GM10266 (cell line): ENCODE data around the gene LAMTOR4.

Experiments
- DNase-seq: peaks from one replicate; pipeline ENCODE4 v3.0.0; 2012; ENCODE audit errors: extremely low spot score
- TF ChIP-seq, protein P1 (sequence below): IDR thresholded peaks from 2 replicates; pipeline ENCODE4 v1.5.1; 2012; ENCODE audit warnings: mild to moderate bottlenecking, low read depth; ENCODE audit not compliant: control insufficient read depth, insufficient read depth; ENCODE audit errors: missing control alignments

The LAMTOR4 gene

DNA sequence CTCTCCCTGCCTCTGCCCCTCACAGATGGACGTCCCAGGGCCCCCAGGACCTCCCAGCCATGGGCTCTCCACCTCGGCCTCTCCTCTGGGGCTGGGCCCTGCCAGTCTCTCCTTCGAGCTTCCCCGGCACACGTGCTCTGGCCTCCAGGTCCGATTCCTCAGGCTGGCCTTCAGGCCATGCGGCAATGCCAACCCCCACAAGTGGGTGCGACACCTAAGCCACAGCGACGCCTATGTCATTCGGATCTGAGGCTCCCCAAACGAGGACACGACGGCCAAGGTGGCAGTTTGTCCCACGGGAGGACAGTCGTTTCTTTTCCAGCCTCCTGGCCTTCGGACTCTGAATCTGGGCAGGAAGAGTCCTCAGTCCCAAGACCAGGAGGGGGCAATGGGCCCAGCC, 42.1 kb upstream of the LAMTOR4 start:
- no peak for DNase-seq
- TF ChIP-seq, protein P1, sequence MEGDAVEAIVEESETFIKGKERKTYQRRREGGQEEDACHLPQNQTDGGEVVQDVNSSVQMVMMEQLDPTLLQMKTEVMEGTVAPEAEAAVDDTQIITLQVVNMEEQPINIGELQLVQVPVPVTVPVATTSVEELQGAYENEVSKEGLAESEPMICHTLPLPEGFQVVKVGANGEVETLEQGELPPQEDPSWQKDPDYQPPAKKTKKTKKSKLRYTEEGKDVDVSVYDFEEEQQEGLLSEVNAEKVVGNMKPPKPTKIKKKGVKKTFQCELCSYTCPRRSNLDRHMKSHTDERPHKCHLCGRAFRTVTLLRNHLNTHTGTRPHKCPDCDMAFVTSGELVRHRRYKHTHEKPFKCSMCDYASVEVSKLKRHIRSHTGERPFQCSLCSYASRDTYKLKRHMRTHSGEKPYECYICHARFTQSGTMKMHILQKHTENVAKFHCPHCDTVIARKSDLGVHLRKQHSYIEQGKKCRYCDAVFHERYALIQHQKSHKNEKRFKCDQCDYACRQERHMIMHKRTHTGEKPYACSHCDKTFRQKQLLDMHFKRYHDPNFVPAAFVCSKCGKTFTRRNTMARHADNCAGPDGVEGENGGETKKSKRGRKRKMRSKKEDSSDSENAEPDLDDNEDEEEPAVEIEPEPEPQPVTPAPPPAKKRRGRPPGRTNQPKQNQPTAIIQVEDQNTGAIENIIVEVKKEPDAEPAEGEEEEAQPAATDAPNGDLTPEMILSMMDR, result no peak

DNA sequence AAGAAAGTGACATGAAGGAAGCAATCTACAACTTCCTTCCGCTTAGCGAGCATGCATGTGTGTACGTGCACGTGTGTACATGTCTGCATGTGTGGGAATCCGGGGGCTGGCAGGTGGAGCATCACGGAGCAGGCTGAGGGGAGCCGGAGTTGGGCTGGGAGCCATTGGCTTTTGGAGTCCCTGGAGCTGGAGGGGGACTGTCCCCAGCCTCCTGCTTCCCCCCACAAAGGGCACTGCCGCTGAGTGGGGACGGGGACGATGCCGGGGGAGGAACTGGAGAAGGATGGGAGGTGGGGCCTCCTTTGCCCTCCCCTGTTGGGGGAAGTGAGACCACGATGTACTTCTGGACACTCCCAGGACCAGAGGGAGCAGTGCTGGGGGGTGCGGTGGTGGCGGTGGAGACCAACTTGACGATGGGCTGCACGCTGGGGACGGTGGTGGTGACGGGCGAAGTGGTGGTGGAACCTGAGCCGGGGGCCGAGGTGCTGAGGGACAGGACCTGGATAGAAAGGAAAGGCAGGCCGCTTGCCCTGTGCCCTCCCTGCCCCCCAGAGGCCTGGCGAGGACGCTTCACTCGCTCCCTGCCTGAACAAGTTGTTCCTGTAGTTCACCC, 41.5 kb upstream of the LAMTOR4 start:
- DNase-seq, result no peak
- TF ChIP-seq, protein P1, result no peak

DNA sequence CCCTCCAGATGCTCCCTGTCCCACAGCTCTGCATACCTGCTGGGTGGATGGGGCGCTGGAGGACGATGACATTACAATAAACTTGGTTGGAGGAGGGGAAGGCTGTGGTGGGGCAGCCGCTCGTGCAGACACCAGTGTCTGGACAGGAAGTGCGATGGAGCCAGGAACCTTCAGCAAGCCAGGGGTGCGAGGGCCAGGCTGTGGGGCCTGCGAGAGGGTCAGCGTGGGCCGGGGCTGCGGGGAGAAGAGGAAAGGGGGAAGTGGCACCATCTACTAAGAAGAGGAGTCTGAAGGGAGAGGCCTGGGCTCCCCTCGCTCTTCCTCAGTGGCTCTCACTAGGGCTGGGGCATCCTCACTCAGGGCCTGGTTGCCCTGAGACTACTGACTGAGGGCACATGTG, 40.8 kb upstream of the LAMTOR4 start:
- TF ChIP-seq, protein P1, result no peak
- DNase-seq, result no peak

DNA sequence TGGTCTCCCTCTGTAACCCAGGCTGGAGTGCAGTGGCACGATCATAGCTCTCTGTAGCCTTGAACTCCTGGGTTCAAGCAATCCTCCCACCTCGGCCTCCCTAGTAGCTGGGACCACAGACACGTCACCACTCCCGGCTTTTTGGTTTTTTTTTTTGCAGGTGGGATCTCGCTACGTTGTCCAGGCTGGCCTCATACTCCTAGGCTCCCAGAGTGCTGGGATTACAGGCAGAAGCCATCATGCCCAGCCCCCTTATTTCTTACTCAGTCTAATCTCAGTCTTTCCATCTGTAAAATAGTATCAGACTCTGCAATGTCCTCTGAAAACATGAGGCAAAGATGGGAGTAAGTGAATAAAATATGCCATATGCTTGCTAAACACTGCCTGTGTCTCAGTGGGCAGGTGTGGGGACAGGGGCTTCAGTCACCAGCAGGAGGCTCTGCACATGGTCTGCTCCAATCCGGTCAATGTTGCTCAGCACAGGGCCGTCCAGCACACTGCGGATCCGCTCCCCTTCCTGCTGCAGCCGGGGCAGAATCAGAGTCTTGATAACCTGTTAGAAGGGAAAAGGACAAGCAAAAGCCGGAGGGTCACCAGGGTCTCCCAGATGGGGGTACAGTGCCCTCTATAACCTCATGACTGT, 39.1 kb upstream of the LAMTOR4 start:
- TF ChIP-seq, protein P1, result no peak

DNA sequence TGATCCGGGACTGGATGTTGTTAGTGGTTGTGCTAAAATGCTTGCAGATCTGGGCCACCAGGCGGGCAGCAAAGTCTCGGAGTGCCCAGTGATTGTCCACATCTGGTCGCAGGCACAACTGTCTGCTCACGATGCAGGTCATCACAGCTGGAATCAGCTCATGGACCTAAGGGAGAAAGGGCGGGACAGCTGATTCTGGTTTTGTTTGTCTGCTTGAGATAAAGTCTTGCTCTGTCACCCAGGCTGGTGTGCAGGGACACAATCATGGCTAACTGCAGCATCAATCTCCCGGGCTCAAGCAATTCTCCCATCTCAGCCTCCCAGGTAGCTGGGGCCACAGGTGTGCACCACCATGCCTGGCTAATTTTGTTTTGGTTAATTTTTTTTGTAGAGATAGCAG, 37.6 kb upstream of the LAMTOR4 start:
- no peak for DNase-seq
- TF ChIP-seq, protein P1, result no peak

More for the DNA sequence above, 39.1 kb upstream of the LAMTOR4 start:
- DNase-seq, result no peak

DNA sequence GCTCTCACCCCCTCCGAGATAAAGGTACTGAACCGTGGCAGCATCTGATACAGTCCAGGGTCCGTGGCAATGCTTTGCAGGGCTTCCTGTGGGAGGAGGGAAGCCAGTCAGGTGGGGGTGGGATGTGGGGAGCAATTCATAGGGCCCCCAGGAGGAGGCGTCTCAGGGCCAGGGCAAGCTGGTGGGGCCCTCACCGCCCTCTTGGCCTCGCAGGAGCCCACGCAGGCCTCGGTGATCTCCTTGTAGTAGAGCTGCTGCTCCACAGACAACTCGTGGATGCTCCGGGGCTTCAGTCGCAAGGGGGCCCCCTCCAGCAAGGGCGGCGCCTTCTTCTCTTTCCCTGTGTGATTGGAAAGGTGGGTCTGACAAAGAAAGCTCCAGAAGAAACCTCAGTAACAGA, 36.8 kb upstream of the LAMTOR4 start:
- DNase-seq, result no peak
- TF ChIP-seq, protein P1, result no peak

DNA sequence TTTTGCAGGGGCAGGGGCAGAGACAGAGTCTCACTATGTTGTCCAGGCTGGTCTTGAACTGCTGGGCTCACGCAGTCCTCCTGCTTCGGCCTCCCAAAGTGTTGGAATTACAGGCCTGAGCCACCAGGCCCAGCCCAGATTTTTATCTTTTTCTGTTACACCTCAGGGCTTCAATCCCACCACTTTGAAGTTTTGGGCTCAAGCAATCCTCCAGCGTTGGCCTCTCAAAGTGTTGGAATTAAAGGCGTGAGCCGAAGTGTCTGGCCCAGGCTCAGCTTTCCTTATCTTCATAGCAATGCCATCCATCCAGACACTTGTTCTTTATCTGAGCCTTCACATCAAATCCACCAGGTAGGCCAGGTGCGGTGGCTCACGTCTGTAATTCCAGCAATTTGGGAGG, 33.7 kb upstream of the LAMTOR4 start:
- TF ChIP-seq, protein P1, result no peak
- no peak for DNase-seq
